Tracheal epithelial cell (primary cell): Measurements from ENCODE around the gene C21orf91. TPM values are rescaled to one million over a fixed set of nuclear protein-coding genes. Genes with fewer than 3 reads are reported as not detected.

ENCODE experiments used
- total RNA-seq: library from RNA; depleted of rRNA; stranded (reverse); fragments of >200 nt; gene quantifications from 2 replicates; pipeline ENCODE4 v1.2.1, GENCODE V29; 2014

Gene C21orf91
- total RNA-seq = 6.7 and 8.7 TPM in 2 replicates

DNA sequence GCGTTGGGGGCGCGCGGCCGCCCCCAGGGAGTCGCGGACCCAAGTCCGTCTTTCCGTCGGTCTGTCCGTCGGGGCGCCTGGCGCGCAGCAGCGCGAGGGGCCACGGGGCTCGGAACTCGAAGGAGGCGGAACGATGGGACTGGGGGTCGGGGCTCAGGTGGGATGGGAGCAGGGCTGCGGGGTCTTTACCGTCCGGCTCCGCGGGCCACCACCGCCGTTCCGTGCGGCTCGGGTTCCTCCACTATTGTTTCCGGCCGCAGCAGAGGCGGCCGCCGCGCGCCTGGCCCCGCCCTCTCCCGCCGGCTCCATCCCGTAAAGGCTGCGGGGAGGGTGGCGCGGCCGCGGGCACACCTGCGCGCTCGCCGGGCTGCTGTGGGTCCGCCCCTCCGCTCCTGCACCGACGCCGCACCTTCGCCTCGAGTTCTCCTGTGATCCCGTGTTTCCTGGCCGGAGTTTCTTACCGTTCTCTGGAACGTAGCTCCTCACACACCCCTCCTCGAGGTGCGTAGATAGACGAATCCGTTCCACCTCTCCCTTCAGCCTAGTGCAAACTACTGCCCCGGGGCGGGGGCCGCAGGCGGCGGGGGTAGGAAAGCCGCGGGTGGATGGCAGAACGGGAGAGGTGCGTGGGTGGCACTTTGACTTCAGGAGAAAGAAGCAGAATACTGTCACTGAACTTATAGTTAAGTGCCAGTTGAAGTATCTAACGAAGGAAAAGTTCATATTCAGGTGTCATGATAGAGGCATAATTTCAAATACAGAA lies at the start of gene C21orf91:
TSS of gene C21orf91 (minus strand) at position 243 of the 763 bp plus-strand sequence. CDS start 1,038 bp downstream, outside the sequence.

Other genes with a start within 250 kb of the C21orf91 start
- 37.4 and 45.8 TPM in 2 replicates for gene BTG3, start 206.5 kb downstream of the C21orf91 start, total RNA-seq